Mononuclear cell (primary cell): ENCODE measurements around the gene TMC8. TPM values are rescaled to one million over a fixed set of nuclear protein-coding genes. Genes with fewer than 3 reads are reported as not detected.

ENCODE experiments used
- H3K27me3 ChIP-seq: 2 replicates; pipeline ENCODE4 v1.6.0; 2011; ENCODE audit warnings: low read length, control low read depth; ENCODE audit not compliant: insufficient read depth
- H3K4me1 ChIP-seq: 2 replicates; pipeline ENCODE4 v1.5.1; 2011; ENCODE audit warnings: mild to moderate bottlenecking, low read length, control low read depth; ENCODE audit not compliant: insufficient read depth
- H3K4me3 ChIP-seq: 2 replicates; pipeline ENCODE4 v1.5.1; 2011; ENCODE audit warnings: mild to moderate bottlenecking, low read length, moderate library complexity
- H3K9me3 ChIP-seq: 2 replicates; pipeline ENCODE4 v1.5.1; 2011; ENCODE audit warnings: low read depth, mild to moderate bottlenecking, control low read depth, low read length
- total RNA-seq: library from RNA; depleted of rRNA; stranded (reverse); fragments of >200 nt; gene quantifications from one replicate; pipeline ENCODE4 v1.2.3, GENCODE V29; 2012

Gene TMC8
- total RNA-seq, 1 donor, result 138 TPM

GRCh38 chr17:78144736-78145641 is 14.4 kb downstream of the TMC8 start:
- H3K4me3 ChIP-seq, result no peak overlapping the region
- H3K9me3 ChIP-seq, result no peaks in the 10 kb centered on the region
- no peaks in the 10 kb centered on the region for H3K27me3 ChIP-seq
- peaks cover 84% of the 10 kb centered on the region for H3K4me1 ChIP-seq

DNA sequence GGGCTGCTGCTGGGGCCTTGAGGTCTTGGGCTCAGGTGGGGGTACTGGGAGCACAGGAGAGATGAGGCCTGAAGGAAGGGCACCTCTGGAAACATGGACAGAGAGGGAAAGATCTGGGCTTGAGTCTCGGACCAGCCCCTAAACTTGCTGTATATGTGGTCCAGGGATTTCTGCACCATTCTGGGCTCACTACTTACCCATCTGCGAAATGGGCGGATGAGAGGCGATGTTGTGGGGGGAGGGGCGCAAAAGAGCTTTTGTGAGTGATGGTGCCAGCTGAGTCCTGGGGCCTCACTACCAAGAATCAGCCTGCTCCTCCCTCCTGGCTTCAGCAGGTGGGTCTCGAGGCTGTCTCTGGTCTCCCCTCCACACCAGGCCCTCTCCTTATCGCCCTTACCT is 15.9 kb downstream of the TMC8 start:
- no peaks in the 10 kb centered on the region for H3K27me3 ChIP-seq
- no peak overlapping the region for H3K4me3 ChIP-seq
- H3K4me1 ChIP-seq, result peaks cover 71% of the 10 kb centered on the region
- H3K9me3 ChIP-seq, result no peaks in the 10 kb centered on the region

GRCh38 chr17:78146881-78147280 is 16.3 kb downstream of the TMC8 start:
- Histone ChIP-seq H3K27me3 (no peaks in the 10 kb centered on the region), H3K4me1 (peaks cover 71% of the 10 kb centered on the region), H3K4me3 (no peak overlapping the region), H3K9me3 (no peaks in the 10 kb centered on the region)

DNA sequence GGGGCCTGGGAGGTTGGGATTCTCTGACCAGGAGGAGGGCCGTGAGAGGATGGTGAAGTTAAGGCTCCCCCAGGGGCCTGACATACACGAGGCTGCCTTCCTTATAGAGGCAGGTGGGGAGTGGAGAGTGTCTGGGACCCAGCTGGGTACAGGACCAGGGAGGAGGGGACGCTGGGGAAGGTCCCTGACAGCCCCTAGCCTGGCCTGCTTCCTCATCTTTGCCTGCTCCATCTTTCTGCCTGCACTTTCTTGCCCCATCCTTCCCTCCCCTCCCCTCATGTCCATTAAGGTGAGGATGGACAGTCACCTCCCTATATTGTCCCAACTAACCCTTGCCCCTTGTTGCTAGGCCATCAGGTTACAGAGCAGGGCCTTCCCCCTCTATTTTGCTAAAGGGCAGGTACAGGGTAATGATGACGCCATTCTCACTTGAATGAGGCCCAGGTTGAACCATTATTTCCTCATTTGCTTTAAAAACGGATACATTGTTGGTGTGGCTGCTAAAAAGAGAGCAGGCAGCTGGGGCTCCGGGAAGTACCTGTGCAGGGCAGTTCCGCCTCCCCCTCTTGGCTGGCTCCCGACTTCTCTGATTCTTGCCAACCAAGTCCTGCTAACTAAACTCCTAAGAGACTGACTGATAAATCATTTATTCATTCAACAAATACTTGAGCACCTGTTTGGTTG is 16.9 kb downstream of the TMC8 start:
- H3K4me1 ChIP-seq, result peaks cover 69% of the 10 kb centered on the region
- H3K9me3 ChIP-seq, result no peaks in the 10 kb centered on the region
- H3K4me3 ChIP-seq, result no peak overlapping the region
- H3K27me3 ChIP-seq, result no peaks in the 10 kb centered on the region

GRCh38 chr17:78148286-78149016 is 17.9 kb downstream of the TMC8 start:
- Histone ChIP-seq H3K4me1 (peaks cover 66% of the 10 kb centered on the region), H3K9me3 (no peaks in the 10 kb centered on the region), H3K27me3 (no peaks in the 10 kb centered on the region), H3K4me3 (no peak overlapping the region)

DNA sequence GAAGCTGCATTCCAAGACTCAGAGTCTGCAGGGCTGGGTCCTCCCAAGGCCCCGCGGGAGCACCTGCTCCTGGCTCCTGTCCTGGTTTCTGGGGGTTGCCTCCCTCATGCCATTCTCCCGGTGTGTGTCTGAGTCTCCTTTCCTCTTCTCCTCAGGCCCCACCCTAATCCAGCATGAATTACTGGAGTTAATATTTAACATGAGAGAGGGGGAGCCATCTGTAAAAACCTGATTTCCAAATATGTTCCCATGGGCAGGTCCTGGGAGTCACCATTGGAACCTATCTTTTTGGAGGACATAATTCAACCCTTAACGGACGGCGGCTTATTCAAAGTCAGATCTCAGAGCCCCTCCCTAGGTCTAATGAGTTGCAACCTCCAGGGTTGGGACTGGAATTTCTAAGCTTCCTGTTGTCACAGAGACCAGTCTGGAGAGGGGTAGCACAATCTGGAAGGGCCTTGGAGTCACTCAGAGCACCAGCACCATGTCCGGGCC is 21.0 kb downstream of the TMC8 start:
- H3K27me3 ChIP-seq, result no peaks in the 10 kb centered on the region
- peaks cover 59% of the 10 kb centered on the region for H3K4me1 ChIP-seq
- no peaks in the 10 kb centered on the region for H3K9me3 ChIP-seq
- H3K4me3 ChIP-seq, result no peak overlapping the region

DNA sequence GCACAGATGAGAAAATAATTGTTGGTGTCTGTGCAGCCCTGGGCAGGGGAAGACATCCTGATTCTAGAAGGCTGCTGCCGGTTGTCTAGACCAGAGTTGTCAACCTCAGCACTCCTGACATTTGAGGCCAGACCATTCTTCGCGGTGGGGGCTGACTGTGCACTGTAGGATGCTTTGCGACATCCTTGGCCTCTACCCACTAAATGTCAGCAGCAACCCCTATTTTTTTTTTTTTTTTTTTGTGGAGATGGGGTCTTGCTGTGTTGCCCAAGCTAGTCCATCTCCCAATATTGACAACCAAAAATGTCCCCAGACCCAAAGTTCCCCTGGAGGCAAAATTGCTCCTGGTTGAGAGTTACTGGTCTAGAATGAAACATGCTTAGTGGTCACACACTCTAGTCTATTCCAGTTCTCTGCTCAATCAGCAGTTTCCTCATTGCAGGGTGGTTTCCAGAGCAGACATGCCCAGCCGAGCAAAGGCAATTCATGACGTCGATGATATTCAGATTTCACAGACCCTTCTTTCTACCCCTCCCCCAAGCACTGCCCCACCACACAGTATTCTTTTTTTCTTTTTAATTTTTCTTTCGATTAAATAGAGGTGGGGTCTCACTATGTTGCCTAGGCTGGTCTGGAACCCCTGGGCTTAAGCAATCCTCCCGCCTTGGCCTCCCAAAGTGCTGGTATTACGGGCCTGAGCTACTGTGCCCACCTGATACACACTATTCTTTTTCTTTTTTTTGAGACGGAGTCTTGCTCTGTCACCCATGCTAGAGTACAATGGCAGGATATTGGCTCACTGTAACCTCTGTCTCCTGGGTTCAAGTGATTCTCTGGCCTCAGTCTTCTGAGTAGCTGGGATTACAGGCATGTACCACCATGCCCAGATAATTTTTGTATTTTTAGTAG is 24.6 kb downstream of the TMC8 start:
- Histone ChIP-seq H3K4me1 (peaks cover 54% of the 10 kb centered on the region), H3K9me3 (no peaks in the 10 kb centered on the region), H3K27me3 (no peaks in the 10 kb centered on the region), H3K4me3 (no peak overlapping the region)

DNA sequence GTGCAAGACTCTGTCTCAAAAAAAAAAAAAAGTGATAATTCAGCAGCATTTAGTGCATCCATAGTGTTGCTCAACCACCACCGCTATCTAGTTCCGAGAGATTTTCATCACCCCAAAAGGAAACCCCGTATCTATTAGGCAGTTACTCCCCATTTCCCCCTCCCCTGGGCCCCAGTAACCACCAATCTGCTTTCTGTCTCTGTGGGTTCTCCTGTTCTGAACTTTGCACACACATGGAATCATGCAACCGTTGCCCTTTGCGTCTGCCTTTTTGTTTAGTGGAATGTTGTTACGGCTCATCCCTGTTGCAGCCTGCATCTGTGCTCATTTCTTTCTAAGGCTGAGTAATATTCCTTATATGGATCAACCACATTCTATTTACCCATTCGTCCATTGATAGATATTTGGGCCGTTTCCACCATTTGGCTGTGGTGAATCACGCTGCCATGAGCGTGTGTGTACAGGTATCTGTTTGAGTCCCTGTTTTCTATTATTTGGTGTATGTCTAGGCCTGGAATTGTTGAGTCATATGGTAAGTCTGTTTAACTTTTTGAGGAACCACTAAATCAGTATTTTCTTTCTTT is 29.1 kb downstream of the TMC8 start:
- no peak overlapping the region for H3K4me3 ChIP-seq
- peaks cover 31% of the 10 kb centered on the region for H3K4me1 ChIP-seq
- no peaks in the 10 kb centered on the region for H3K9me3 ChIP-seq
- H3K27me3 ChIP-seq, result no peaks in the 10 kb centered on the region

GRCh38 chr17:78163881-78164747 is 33.5 kb downstream of the TMC8 start:
- H3K4me3 ChIP-seq, result no peak overlapping the region
- H3K4me1 ChIP-seq, result peaks cover 17% of the 10 kb centered on the region
- no peaks in the 10 kb centered on the region for H3K9me3 ChIP-seq

DNA sequence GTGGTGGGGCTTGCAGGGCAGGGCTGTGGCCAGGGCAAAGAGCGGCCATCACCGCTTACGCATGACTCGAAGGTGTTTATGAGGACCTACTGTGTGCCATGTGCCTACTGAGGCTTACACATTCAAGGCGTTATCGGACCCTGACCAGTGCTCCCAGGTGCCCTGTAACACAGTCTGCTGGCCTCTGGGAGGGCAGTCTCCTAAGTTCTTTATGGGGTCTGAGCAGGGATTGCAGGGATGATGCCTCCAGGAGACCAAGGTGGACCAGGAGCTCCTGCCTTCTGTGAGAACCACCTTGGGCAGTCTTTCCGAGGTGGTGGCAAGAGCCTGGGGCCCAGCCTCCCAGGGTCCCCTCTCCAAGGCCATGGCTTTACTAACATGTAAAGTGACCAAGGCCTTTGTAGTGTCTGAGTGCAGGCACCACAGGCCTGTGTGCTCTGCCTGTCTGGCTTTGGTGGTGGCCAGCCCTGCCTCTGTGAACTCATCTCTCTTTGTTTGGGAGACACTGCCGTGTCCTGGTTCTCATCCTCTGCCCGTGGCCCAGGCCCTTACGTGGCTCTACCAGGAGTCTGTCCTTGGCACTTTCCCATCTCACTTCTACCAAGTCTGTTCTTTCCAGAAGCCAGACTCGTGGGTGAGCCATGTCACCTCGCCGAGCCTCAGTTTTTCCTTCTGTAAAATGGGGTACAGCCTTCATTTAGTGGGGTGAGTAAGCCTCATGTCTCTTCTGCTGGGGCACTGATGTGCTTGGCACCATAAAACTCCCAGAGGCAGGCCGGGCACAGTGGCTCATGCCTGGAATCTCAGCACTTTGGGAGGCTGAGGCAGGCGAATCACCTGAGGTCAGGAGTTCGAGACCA is 34.4 kb downstream of the TMC8 start:
- Histone ChIP-seq H3K4me1 (peaks cover 17% of the 10 kb centered on the region), H3K4me3 (no peak overlapping the region), H3K27me3 (no peaks in the 10 kb centered on the region), H3K9me3 (no peaks in the 10 kb centered on the region)

More at GRCh38 chr17:78163881-78164747, 33.5 kb downstream of the TMC8 start:
- no peaks in the 10 kb centered on the region for H3K27me3 ChIP-seq

GRCh38 chr17:78166416-78166815 is 35.8 kb downstream of the TMC8 start:
- Histone ChIP-seq H3K4me3 (no peak overlapping the region), H3K9me3 (no peaks in the 10 kb centered on the region), H3K27me3 (no peaks in the 10 kb centered on the region), H3K4me1 (peaks cover 29% of the 10 kb centered on the region)

DNA sequence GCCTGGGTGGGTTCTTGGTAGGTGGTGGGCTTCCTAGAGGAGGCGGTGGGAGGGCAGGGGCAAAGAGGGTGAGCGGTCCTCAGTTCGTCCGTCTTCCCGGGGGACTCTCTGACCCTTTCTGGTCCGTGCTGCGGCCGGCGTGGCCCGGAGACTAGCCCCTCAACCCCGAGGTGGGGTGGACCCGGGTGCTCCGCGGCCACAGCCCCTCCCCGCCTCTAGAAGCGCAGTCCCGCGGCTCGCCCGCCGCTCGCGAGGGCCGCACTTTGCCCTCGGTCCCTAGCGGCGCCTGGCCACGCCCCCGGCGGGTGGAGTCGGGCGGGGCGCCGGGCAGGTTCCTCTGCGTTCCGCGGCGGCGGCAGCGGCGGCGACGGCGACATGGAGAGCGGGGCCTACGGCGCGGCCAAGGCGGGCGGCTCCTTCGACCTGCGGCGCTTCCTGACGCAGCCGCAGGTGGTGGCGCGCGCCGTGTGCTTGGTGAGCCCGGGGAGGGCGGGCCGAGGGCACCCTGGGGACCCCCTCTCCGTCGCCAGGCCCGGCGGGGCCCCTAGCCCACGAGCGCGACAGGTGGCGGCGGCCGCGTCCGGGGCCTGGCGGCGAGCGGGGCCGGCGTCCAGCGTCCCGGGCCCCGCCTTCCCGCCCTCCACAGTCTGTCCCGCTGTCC is 37.8 kb downstream of the TMC8 start, which contains the start of gene SYNGR2:
Gene SYNGR2, plus strand, starts transcription at position 340 of the 661 bp plus-strand sequence. Its CDS starts 36 bp downstream, at position 376.
- Histone ChIP-seq H3K27me3 (no peaks in the 10 kb centered on the region), H3K9me3 (no peaks in the 10 kb centered on the region), H3K4me3 (peak within 1 kb of the TSS; percentile 59), H3K4me1 (peaks cover 48% of the 10 kb centered on the region)
